ENCODE data around the gene ENTPD7. TPM values are rescaled to one million over a fixed set of nuclear protein-coding genes. Genes with fewer than 3 reads are reported as not detected.

ENTPD7 gene
- total RNA-seq, 1 experiment from 2014 or later, result 14.5 TPM

DNA sequence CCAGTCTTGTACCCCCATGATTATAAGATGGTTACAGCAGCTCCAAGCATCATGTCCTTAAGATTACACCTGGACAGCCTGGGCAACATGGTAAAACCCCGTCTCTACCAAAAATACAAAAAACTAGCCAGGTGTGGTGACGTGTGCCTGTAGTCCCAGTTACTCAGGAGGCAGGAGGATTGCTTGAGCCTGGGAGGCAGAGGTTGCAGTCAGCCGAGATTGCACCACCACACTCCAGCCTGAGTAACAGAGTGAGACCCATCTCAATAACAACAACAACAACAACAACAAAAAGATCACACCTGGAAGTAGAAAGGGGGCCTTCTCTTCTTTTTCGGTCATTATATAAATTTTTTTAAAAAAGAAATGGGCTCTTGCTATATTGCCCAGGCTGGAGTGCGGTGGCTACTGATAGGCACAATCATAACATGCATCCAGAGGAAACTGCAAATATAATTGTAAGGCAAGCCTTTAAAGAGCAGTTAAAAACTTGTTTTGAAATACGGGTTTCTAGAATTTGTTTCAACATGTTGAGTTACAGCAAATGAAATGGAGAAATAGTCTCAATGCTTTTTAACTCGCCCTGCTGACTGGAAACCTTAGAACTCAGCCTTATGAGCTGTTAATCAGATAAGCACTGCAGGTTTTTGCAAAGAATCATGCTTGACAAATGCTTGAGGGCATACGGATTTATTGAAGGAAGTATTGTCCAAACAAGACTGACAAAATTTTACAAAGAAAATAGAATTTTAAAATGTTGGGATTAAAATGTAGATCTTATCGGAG lies 4.7 kb upstream of the ENTPD7 start:
- Histone ChIP-seq H2BK20ac (ENCODE audit: low read depth, low read length, poor library complexity, severe bottlenecking) (no peak overlapping the region), H3K79me2 (ENCODE audit: insufficient read depth, low read length) (no peaks in the 10 kb centered on the region), H3K14ac (ENCODE audit: insufficient read depth, low read length) (no peak overlapping the region), H3K27ac (ENCODE audit: insufficient read length, low read depth, low read length) (no peak overlapping the region), H3K18ac (ENCODE audit: insufficient read length, low read depth, low read length) (no peak overlapping the region), H3K4me1 (ENCODE audit: insufficient read depth, low read length) (no peaks in the 10 kb centered on the region), H4K91ac (ENCODE audit: insufficient read length, low read depth, low read length) (no peak overlapping the region), H3K9me3 (ENCODE audit: control insufficient read depth, low read depth, low read length) (no peaks in the 10 kb centered on the region), H2BK15ac (ENCODE audit: low read depth, low read length) (no peak overlapping the region), H3K27me3 (ENCODE audit: insufficient read depth, low read length) (no peaks in the 10 kb centered on the region; the same call in 1 of the 2 replicates), H3K23me2 (ENCODE audit: insufficient read length, low read depth, low read length, poor library complexity, severe bottlenecking) (peaks cover 6% of the 10 kb centered on the region), H2AK5ac (ENCODE audit: insufficient read length, low read length) (no peak overlapping the region), H4K20me1 (ENCODE audit: control insufficient read depth, insufficient read depth, insufficient read length) (no peaks in the 10 kb centered on the region), H2BK12ac (ENCODE audit: insufficient read length, low read depth, low read length) (no peak overlapping the region), H4K5ac (ENCODE audit: insufficient read length, low read depth, low read length) (no peak overlapping the region), H3K56ac (ENCODE audit: insufficient read length, low read depth, low read length) (no peak overlapping the region), H4K8ac (replicated peaks; ENCODE audit: insufficient read length, low read depth, low read length) (no peak overlapping the region), H3K23ac (ENCODE audit: insufficient read length, low read depth, low read length) (no peak overlapping the region), H3K9ac (ENCODE audit: extremely low read depth, insufficient read length, low read length) (no peak overlapping the region), H3K79me1 (ENCODE audit: insufficient read depth, low read depth, low read length, poor library complexity, severe bottlenecking) (no peaks in the 10 kb centered on the region), H2BK120ac (ENCODE audit: low read depth, low read length, poor library complexity, severe bottlenecking) (no peak overlapping the region), H2BK5ac (ENCODE audit: insufficient read length, low read length) (no peak overlapping the region), H3K4me2 (ENCODE audit: insufficient read depth, insufficient read length, low read length) (no peak overlapping the region), H3T11ph (ENCODE audit: low read length) (no peak overlapping the region), H2AFZ (ENCODE audit: low read length) (no peak overlapping the region), H3K4ac (ENCODE audit: low read depth, low read length) (no peak overlapping the region)
- TF ChIP-seq, protein P1, sequence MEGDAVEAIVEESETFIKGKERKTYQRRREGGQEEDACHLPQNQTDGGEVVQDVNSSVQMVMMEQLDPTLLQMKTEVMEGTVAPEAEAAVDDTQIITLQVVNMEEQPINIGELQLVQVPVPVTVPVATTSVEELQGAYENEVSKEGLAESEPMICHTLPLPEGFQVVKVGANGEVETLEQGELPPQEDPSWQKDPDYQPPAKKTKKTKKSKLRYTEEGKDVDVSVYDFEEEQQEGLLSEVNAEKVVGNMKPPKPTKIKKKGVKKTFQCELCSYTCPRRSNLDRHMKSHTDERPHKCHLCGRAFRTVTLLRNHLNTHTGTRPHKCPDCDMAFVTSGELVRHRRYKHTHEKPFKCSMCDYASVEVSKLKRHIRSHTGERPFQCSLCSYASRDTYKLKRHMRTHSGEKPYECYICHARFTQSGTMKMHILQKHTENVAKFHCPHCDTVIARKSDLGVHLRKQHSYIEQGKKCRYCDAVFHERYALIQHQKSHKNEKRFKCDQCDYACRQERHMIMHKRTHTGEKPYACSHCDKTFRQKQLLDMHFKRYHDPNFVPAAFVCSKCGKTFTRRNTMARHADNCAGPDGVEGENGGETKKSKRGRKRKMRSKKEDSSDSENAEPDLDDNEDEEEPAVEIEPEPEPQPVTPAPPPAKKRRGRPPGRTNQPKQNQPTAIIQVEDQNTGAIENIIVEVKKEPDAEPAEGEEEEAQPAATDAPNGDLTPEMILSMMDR (conservative IDR thresholded peaks at IDR 0.05), result no peak
- no peak for DNase-seq
- Mint-ChIP-seq H3K4me1 (peaks cover 5 to 8% of the 10 kb centered on the region in 2 experiments; a peak in 3 of 4 replicates), H3K27ac (no peak overlapping the region), H3K36me3 (ENCODE audit: insufficient read depth in 1 of 3, low read depth in 3 of 3) (no peaks in the 10 kb centered on the region; a peak in 1 of 7 replicates), H3K9me3 (peaks cover 0 to 2% of the 10 kb centered on the region in 2 experiments; a peak in 2 of 5 replicates), H3K27me3 (ENCODE audit: low read depth) (peaks cover 33% of the 10 kb centered on the region), H3K4me3 (no peak overlapping the region)
- WGBS (ENCODE audit: extremely low coverage, insufficient read length, low lambda C conversion rate), result no CpG with 5 or more reads among the region's 9 CpGs
